GM12878 (cell line): Measurements from ENCODE around the gene CNGB1. TPM values are rescaled to one million over a fixed set of nuclear protein-coding genes. Genes with fewer than 3 reads are reported as not detected.
A peak's percentile ranks its signal among the peaks of the same experiment; 100 is the strongest.

ENCODE experiments used
- ASH2L ChIP-seq: fragments of 300-600, 200-600 bp; sonication (generic); IDR thresholded peaks from 2 replicates; pipeline ENCODE4 v1.6.1; 2017; ENCODE audit warnings: low read depth, mild to moderate bottlenecking, borderline replicate concordance
- BACH1 ChIP-seq: fragments of 450-650 bp; IDR thresholded peaks from 2 replicates; pipeline ENCODE4 v1.6.1; 2017; ENCODE audit warnings: mild to moderate bottlenecking, borderline replicate concordance
- BHLHE40 ChIP-seq, 2 experiments: fragments of 450-650 bp in 1 of 2; IDR thresholded peaks; 2 replicates each; pipeline ENCODE4 v1.6.1; 2011 to 2017; ENCODE audit warnings: low read depth in 2 of 2, borderline replicate concordance in 1 of 2, improper control_type of control experiment in 1 of 2, low read length in 1 of 2, mild to moderate bottlenecking in 1 of 2
- BMI1 ChIP-seq: fragments of 450-650 bp; IDR thresholded peaks from 2 replicates; pipeline ENCODE4 v1.6.1; 2016; ENCODE audit warnings: mild to moderate bottlenecking, moderate library complexity, borderline replicate concordance
- DPF2 ChIP-seq: fragments of 450-650 bp; IDR thresholded peaks from 2 replicates; pipeline ENCODE4 v1.6.1; 2017; ENCODE audit warnings: mild to moderate bottlenecking
- HCFC1 ChIP-seq: fragments of 150-350 bp; IDR thresholded peaks from 2 replicates; pipeline ENCODE4 v1.6.1; 2014; ENCODE audit warnings: low read length
- IKZF1 ChIP-seq: fragments of 450-650 bp; conservative IDR thresholded peaks from 2 replicates; pipeline ENCODE4 v1.6.1; 2017; ENCODE audit warnings: antibody characterized with exemption, mild to moderate bottlenecking
- MAX ChIP-seq: IDR thresholded peaks from 2 replicates; pipeline ENCODE4 v1.6.1; 2012; ENCODE audit warnings: low read depth, low read length, improper control_type of control experiment
- NFXL1 ChIP-seq: fragments of 450-650 bp; IDR thresholded peaks from 2 replicates; pipeline ENCODE4 v1.6.1; 2017; ENCODE audit warnings: antibody characterized with exemption, mild to moderate bottlenecking, borderline replicate concordance
- PAX5 ChIP-seq: IDR thresholded peaks from 2 replicates; pipeline ENCODE4 v1.6.1; 2011; ENCODE audit warnings: low read depth, low read length, borderline replicate concordance
- RAD21 ChIP-seq: IDR thresholded peaks from 2 replicates; pipeline ENCODE4 v1.6.1; 2011; ENCODE audit warnings: mild to moderate bottlenecking, low read depth, low read length, moderate library complexity; ENCODE audit not compliant: insufficient read depth
- SIN3A ChIP-seq: IDR thresholded peaks from 2 replicates; pipeline ENCODE4 v1.6.1; 2012; ENCODE audit warnings: low read depth, low read length, improper control_type of control experiment
- SMAD1 ChIP-seq: fragments of 450-650 bp; IDR thresholded peaks from 2 replicates; pipeline ENCODE4 v1.6.1; 2018; ENCODE audit warnings: mild to moderate bottlenecking, low read depth; ENCODE audit not compliant: partially characterized antibody
- YY1 ChIP-seq: IDR thresholded peaks from 2 replicates; pipeline ENCODE4 v1.6.1; 2011; ENCODE audit warnings: low read depth, mild to moderate bottlenecking, low read length
- polyA plus RNA-seq, 11 experiments: library from polyadenylated mRNA; depleted of rRNA in 4 of 11; unstranded in 6 of 11; stranded (reverse) in 5 of 11; fragments of >200 nt; fragmentation: Nextera tagmentation in 4 of 11; fragmentation: Illumina TruSeq in 1 of 11; extraction: Ambion mirVana in 4 of 11; extraction: Trizol in 1 of 11; gene quantifications; 1 replicate in 1 of 11; 2 replicates in 10 of 11; pipeline versions ENCODE4 v1.2.1 to v1.2.3, GENCODE V29; 2011 to 2016; ENCODE audit warnings: inconsistent platforms in 2 of 11, missing spikeins in 2 of 11, low read depth in 1 of 11
- total RNA-seq, 4 experiments: library from RNA; depleted of rRNA in 3 of 4; stranded (reverse); fragments of >200 nt in 3 of 4; fragmentation: Illumina TruSeq in 1 of 4; extraction: Trizol in 1 of 4; gene quantifications; 2 replicates each; pipeline versions ENCODE4 v1.2.1 to v1.2.3, GENCODE V29; 2013 to 2021
- TF ChIP-seq, protein P1 (sequence below): fragments of 450-650 bp; IDR thresholded peaks from 2 replicates; pipeline ENCODE4 v1.6.1; 2017; ENCODE audit warnings: mild to moderate bottlenecking, moderate library complexity
- TF ChIP-seq, protein P2 (sequence below): fragments of 450-650 bp; conservative IDR thresholded peaks from 2 replicates; pipeline ENCODE4 v1.6.1; 2017; ENCODE audit warnings: mild to moderate bottlenecking, moderate library complexity

The CNGB1 gene
- total and polyA plus RNA-seq, 10 of the 15 experiments (the other 5 are each of a cell fraction or from before 2014, with no cell fraction given), result 0.03 TPM; not detected in 9

GRCh38 chr16:57999971-58000705, 29.2 kb upstream of the CNGB1 start, which contains the start of gene ZNF319 (continued):
- TF ChIP-seq BHLHE40 (IDR thresholded peaks at IDR 0.05; ENCODE audit: borderline replicate concordance in 1 of 2, low read depth in 2 of 2, low read length in 1 of 2) (peak in 1 of 2 experiments; percentile 24; a peak in 1 of 4 replicates), RAD21 (no peak), BACH1 (peak; percentile 43; the same call in 1 of the 2 replicates), MAX (no peak; the same call in 1 of the 2 replicates), YY1 (peak; percentile 65), IKZF1 (peak; percentile 72), SIN3A (no peak), BMI1 (no peak), NFXL1 (0 out of 2 replicates have a peak, but pooled peaks have one; percentile 39), HCFC1 (peak; percentile 26; the same call in 1 of the 2 replicates), PAX5 (no peak), SMAD1 (no peak), ASH2L (0 out of 2 replicates have a peak, but pooled peaks have one; percentile 40), DPF2 (peak; percentile 76)
- TF ChIP-seq, protein P1, sequence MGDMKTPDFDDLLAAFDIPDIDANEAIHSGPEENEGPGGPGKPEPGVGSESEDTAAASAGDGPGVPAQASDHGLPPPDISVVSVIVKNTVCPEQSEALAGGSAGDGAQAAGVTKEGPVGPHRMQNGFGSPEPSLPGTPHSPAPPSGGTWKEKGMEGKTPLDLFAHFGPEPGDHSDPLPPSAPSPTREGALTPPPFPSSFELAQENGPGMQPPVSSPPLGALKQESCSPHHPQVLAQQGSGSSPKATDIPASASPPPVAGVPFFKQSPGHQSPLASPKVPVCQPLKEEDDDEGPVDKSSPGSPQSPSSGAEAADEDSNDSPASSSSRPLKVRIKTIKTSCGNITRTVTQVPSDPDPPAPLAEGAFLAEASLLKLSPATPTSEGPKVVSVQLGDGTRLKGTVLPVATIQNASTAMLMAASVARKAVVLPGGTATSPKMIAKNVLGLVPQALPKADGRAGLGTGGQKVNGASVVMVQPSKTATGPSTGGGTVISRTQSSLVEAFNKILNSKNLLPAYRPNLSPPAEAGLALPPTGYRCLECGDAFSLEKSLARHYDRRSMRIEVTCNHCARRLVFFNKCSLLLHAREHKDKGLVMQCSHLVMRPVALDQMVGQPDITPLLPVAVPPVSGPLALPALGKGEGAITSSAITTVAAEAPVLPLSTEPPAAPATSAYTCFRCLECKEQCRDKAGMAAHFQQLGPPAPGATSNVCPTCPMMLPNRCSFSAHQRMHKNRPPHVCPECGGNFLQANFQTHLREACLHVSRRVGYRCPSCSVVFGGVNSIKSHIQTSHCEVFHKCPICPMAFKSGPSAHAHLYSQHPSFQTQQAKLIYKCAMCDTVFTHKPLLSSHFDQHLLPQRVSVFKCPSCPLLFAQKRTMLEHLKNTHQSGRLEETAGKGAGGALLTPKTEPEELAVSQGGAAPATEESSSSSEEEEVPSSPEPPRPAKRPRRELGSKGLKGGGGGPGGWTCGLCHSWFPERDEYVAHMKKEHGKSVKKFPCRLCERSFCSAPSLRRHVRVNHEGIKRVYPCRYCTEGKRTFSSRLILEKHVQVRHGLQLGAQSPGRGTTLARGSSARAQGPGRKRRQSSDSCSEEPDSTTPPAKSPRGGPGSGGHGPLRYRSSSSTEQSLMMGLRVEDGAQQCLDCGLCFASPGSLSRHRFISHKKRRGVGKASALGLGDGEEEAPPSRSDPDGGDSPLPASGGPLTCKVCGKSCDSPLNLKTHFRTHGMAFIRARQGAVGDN, result 0 out of 2 replicates have a peak, but pooled peaks have one; percentile 42
- TF ChIP-seq, protein P2, sequence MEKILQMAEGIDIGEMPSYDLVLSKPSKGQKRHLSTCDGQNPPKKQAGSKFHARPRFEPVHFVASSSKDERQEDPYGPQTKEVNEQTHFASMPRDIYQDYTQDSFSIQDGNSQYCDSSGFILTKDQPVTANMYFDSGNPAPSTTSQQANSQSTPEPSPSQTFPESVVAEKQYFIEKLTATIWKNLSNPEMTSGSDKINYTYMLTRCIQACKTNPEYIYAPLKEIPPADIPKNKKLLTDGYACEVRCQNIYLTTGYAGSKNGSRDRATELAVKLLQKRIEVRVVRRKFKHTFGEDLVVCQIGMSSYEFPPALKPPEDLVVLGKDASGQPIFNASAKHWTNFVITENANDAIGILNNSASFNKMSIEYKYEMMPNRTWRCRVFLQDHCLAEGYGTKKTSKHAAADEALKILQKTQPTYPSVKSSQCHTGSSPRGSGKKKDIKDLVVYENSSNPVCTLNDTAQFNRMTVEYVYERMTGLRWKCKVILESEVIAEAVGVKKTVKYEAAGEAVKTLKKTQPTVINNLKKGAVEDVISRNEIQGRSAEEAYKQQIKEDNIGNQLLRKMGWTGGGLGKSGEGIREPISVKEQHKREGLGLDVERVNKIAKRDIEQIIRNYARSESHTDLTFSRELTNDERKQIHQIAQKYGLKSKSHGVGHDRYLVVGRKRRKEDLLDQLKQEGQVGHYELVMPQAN, result peak; percentile 76
